ENCODE measurements around the gene ADGRE3.
A peak's percentile ranks its signal among the peaks of the same experiment; 100 is the strongest.

ADGRE3 gene
- 0 to 0.19 (median 0.07) reads per million in 3 experiments for total RNA-seq

DNA sequence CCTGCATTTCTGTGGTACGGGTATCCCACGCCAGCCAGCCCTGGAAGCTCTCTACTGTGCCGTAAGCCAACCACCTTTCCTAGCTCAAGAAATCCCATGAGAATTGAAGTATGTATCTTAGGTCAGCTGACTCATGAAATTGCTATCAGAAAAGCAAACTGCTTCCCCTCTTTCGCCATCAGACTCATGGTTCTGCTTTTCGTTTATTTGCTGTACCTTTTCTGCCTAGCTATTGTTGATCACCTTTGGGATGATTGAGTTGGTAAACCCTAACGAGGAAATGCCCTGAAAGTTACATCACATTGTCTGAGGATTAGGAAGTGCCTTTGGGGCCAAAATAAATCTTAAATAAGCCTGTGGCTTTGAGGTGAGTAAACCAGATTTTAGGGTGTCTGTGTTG, at the start of gene ADGRE3:
Gene ADGRE3 (minus strand): TSS at position 81 of the 400 bp plus-strand sequence. CDS start 74 bp downstream, at position 7.
- no peak for DNase-seq

- DNase-seq: no peak
Observed at GRCh38 chr19:14722127-14722526, 47.5 kb upstream of the ADGRE3 start.

GRCh38 chr19:14719162-14719561, 44.5 kb upstream of the ADGRE3 start:
- DNase-seq: no peak

- DNase-seq: no peak
Observed at GRCh38 chr19:14718522-14719116, 44.0 kb upstream of the ADGRE3 start.

GRCh38 chr19:14715841-14716240, 41.2 kb upstream of the ADGRE3 start:
- DNase-seq: no peak

DNA sequence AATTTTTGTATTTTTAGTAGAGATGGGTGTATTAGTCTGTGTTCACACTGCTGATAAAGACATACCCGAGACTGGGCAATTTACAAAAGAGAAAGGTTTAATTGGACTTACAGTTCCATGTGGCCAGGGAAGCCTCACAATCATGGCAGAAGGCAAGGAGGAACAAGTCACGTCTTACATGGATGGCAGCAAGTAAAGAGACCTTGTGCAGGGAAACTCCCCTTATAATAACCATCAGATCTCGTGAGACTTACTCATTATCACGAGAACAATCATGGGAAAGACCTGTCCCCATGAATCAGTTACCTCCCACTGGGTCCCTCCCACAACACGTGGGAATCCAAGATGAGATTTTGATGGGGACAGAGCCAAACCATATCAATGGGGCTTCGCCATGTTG, 29.8 kb upstream of the ADGRE3 start:
- DNase-seq: no peak

DNA sequence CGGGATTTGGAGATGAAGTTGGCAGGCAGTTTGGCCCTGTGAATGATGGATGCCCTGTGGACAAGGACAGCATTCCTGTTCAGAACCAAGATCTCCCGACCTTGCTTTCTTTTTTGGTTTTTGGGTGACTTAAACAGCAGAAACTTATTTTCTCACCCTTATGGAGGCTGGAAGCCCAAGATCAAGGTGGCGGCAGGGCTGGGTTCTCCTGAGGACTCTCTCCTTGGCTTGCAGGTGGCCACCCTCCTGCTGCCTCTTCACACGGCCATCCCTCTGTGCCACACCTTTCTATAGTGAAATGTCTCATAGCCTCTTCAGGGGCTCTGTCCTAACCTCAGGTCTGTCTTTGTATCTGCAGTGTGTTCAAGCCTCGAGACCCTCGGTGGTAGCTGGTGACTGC, 29.2 kb upstream of the ADGRE3 start:
- DNase-seq: no peak

DNA sequence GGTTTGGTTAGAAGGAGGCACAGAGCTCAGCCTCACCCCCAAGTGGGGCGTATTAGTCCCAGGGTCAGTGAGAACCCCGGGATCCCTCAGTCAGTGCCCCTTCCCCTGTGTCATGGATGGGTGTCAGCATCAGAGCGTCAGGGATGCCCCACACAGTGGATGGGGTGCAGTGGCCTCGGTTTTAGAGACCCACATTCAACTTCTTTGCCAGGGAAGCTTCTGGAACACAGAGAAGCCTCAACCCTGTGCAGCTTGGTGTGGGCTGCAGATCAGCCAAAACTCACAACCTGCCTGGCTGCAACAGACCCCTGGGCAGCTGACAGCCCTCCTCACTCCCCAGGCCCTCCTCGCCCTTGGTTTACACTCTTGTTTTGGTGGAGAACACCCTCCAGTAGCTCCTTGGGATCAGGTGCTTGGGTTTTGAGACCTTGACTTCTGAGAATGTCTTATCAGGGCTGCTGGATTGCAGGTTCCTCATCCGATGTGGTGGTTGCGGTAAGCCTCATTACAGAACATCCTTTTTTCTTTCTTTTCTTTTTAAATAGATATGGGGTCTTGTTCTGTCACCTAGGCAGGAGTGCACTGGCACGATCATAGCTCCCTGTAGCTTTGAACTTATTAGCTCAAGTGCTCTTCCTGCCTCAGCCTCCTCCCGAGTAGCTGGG, 26.2 kb upstream of the ADGRE3 start:
- DNase-seq: no peak

DNA sequence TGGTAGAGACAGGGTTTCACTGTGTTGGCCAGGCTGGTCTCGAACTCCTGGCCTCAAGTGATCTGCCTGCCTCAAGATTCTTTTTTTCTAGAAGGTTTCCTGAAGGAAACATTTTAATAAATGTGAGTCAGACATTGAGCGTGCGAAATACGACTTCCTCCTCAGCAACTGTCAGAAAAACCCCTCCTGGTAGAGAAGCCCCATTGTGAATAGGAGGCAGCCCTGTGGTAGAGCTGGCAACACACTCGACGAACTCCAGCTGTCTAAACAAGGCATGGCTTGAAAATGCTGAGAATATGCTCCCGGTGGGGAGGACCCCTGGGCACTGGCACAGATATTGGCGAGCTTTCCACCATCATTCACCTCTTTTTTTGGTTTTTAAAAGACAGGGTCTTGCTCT, 25.0 kb upstream of the ADGRE3 start:
- no peak for DNase-seq

DNA sequence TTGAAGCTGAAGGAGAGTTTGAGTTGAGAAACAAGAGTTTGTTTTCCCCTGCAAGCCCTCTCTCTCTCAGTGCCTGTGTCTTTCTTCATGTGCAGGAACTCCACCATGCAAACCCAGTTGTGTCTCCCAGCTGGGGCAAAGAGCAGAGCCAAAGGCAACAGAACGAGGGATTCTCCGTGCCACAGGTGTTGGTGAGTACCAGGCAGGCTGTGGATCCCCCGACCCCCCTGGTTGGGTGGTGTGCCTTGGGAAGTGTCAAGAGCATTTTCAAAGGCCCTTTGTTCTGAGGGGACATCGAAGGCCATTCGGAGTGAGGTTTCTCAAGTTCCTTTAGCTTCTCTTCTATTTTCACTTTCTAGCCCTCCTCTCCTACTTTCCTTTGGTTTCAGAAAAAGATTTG, 20.8 kb upstream of the ADGRE3 start:
- no peak for DNase-seq

DNA sequence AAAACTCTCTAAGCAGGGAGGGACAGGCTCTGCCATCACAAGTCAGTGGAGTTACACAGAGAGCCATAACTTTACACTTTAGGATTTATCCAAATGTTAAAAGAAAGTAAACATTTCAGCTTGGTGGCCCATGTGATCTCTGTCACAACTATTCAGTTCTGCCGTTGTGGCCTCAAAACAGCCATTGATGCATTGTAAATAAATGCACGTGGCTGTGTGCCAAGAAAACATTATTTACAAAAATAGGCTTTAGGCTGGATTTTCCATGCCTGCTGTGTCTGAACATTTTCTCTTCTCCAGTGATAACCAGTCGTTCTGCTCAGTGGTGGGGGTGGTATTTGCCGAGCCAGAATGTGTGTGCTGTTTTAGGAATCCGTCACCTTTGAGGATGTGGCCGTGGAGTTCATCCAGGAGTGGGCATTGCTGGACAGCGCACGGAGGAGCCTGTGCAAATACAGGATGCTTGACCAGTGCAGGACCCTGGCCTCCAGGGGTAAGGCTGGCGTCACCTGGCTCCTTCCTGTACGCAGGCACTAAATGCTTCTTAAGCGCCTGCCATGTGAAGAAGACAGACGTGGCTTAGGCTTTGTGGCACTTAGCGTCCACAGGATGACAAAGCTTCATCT, 20.1 kb upstream of the ADGRE3 start:
- no peak for DNase-seq

GRCh38 chr19:14689598-14690503, 15.2 kb upstream of the ADGRE3 start, which contains the start of gene ZNF333:
TSS of gene ZNF333 (plus strand) at chr19:14690048. CDS start at chr19:14693492, 3,444 bp downstream.
- peak; percentile 94 for DNase-seq

DNA sequence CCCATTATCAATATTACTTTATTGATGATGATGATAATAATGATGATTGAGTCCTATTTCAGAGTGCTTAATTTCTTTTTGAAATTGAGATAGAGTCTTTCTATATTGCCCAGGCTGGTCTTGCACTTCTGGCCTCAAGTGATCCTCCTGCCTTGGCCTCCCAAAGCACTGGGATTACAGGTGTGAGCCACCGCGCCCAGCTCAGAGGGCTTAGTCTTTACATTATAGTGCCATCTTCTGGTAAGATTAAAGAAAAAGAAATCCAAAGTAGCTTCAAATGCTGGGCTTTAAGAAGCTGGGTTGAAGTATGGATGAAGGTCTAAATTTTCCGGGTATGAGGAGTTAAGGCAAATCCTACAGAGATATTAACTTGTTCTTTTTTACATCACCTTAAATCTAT, 11.8 kb upstream of the ADGRE3 start:
- DNase-seq: no peak

GRCh38 chr19:14683439-14683838, 8.8 kb upstream of the ADGRE3 start:
- DNase-seq: peak; percentile 49

GRCh38 chr19:14682084-14682483, 7.4 kb upstream of the ADGRE3 start:
- DNase-seq: no peak

- DNase-seq: no peak
Observed at GRCh38 chr19:14678199-14678598, 3.6 kb upstream of the ADGRE3 start.

DNA sequence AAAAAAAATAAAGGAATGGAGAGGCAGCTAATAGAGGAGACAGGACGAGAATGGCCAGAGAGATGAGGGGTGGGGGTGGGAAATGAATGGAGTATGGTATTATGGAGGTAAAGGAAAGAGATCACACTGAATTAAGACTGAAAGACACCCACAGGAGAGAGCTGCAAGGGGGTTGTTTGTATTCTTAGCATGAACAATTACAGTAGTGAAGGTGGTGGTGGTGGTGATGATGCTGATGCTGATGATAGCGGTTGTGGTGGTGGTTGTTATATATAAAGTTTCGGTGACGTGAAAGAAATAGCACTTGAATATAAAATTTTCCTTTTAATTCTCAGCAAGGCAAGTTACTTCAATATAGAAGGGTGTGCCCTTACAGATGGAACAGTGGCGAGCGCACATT, 2.8 kb upstream of the ADGRE3 start:
- DNase-seq: no peak

GRCh38 chr19:14676762-14677161, 2.1 kb upstream of the ADGRE3 start:
- no peak for DNase-seq

GRCh38 chr19:14673088-14673487, 1.6 kb downstream of the ADGRE3 start:
- DNase-seq: no peak

GRCh38 chr19:14672188-14672872, 2.3 kb downstream of the ADGRE3 start:
- peak; percentile 49 for DNase-seq

- no peak for DNase-seq
Observed at GRCh38 chr19:14670408-14670807, 4.2 kb downstream of the ADGRE3 start.

DNA sequence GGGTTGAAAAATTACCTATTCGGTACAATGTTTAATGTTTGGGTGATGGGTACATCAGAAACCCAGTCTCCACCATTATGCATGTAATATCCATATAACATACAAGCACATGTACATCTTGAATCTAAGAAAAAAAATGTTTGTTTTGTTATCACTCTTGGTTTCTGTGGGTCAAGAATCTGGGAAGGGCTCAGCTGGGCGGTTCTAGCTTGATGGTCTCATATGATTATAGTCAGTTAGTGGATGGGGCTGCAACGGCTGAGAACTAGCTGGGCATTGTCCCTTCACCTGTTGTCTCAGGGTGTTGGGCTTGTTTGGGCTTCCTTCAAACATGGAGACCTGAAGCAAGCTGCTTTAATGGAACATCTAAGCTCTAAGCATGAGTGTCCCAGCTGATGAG, 4.7 kb downstream of the ADGRE3 start:
- DNase-seq: no peak

Data from central memory CD4-positive, alpha-beta T cell (primary cell).